Liver (tissue), 3 donors: Measurements from ENCODE around the gene DUSP2.

Source experiments
- CTCF ChIP-seq: fragments of 150-350 bp; IDR thresholded peaks from 2 replicates; pipeline ENCODE4 v1.5.1; 2017; ENCODE audit warnings: improper control_type of control experiment, low read depth, low read length; ENCODE audit not compliant: missing input control
- FOXA2 ChIP-seq: IDR thresholded peaks from 2 replicates; pipeline ENCODE4 v1.6.1; 2016; ENCODE audit warnings: antibody characterized with exemption
- GABPA ChIP-seq, 2 donors: IDR thresholded peaks in 1 of 2; conservative IDR thresholded peaks in 1 of 2; 2 replicates each; pipeline ENCODE4 v1.6.1; 2016; ENCODE audit warnings: antibody characterized with exemption in 2 of 2, mild to moderate bottlenecking in 1 of 2, moderate library complexity in 1 of 2
- MAX ChIP-seq: IDR thresholded peaks from 2 replicates; pipeline ENCODE4 v1.6.1; 2016; ENCODE audit warnings: antibody characterized with exemption
- RAD21 ChIP-seq, 2 donors: IDR thresholded peaks; 2 replicates each; pipeline ENCODE4 v1.6.1; 2016; ENCODE audit warnings: antibody characterized with exemption in 2 of 2, mild to moderate bottlenecking in 2 of 2
- REST ChIP-seq: IDR thresholded peaks from 2 replicates; pipeline ENCODE4 v1.6.1; 2016; ENCODE audit warnings: antibody characterized with exemption, mild to moderate bottlenecking
- SP1 ChIP-seq: IDR thresholded peaks from 2 replicates; pipeline ENCODE4 v1.6.1; 2018; ENCODE audit warnings: antibody characterized with exemption, mild to moderate bottlenecking
- TAF1 ChIP-seq: conservative IDR thresholded peaks from 2 replicates; pipeline ENCODE4 v1.6.1; 2016; ENCODE audit warnings: antibody characterized with exemption, mild to moderate bottlenecking
- YY1 ChIP-seq: IDR thresholded peaks from 2 replicates; pipeline ENCODE4 v1.6.1; 2016; ENCODE audit warnings: antibody characterized with exemption, mild to moderate bottlenecking
- donor health status: healthy.
- donor health status: healthy.

- TF ChIP-seq CTCF (no peak), SP1 (no peak), YY1 (no peak), MAX (no peak), FOXA2 (no peak), TAF1 (no peak), REST (no peak), GABPA (IDR thresholded peaks at IDR 0.05 in 1 of 2, conservative IDR thresholded peaks at IDR 0.05 in 1 of 2) (no peak), RAD21 (IDR thresholded peaks at IDR 0.05) (no peak)
Observed at GRCh38 chr2:96184188-96184587, 38.9 kb upstream of the DUSP2 start.
